Keratinocyte (primary cell): ENCODE data around the gene GRIA4. TPM values are rescaled to one million over a fixed set of nuclear protein-coding genes. Genes with fewer than 3 reads are reported as not detected.

Experiments
- DNase-seq: peaks from one replicate; pipeline ENCODE4 v3.0.0-alpha.2; 2011; ENCODE audit warnings: low read depth, missing footprints, low spot score
- FAIRE-seq: peaks from 2 replicates; lab custom pipeline; 2011; peaks lifted over from hg19 to GRCh38; lab: Jason Lieb, UNC
- H2AFZ ChIP-seq: 2 replicates; pipeline ENCODE4 v1.6.0; 2012; ENCODE audit warnings: low read length, control low read depth, inconsistent platforms; ENCODE audit not compliant: control insufficient read depth
- H3K27ac ChIP-seq: 2 replicates; pipeline ENCODE4 v1.5.1; 2011; ENCODE audit warnings: low read length; ENCODE audit not compliant: control insufficient read depth, insufficient read depth
- H3K27me3 ChIP-seq: 3 replicates; pipeline ENCODE4 v1.6.0; 2011; ENCODE audit warnings: low read length; ENCODE audit not compliant: control insufficient read depth, insufficient read depth; ENCODE audit errors: extremely low read depth
- H3K36me3 ChIP-seq, 2 experiments: 2 replicates in 1 of 2; 3 replicates in 1 of 2; pipeline ENCODE4 v1.5.1; 2011; ENCODE audit warnings: low read length in 2 of 2, mild to moderate bottlenecking in 1 of 2; ENCODE audit not compliant: control insufficient read depth in 2 of 2, insufficient read depth in 2 of 2; ENCODE audit errors: extremely low read depth in 1 of 2
- H3K4me1 ChIP-seq: 3 replicates; pipeline ENCODE4 v1.5.1; 2011; ENCODE audit warnings: low read length; ENCODE audit not compliant: control insufficient read depth, insufficient read depth; ENCODE audit errors: extremely low read depth
- H3K4me2 ChIP-seq: 3 replicates; pipeline ENCODE4 v1.6.0; 2011; ENCODE audit warnings: low read depth, low read length; ENCODE audit not compliant: control insufficient read depth, insufficient read depth; ENCODE audit errors: extremely low read depth
- H3K4me3 ChIP-seq, 3 experiments: fragments of 200-600 bp in 1 of 3; sonication (generic) in 1 of 3; 2 replicates in 2 of 3; 3 replicates in 1 of 3; pipeline ENCODE4 v1.5.1; 2011 to 2016; ENCODE audit warnings: low read length in 3 of 3, mild to moderate bottlenecking in 3 of 3, control low read depth in 2 of 3, inconsistent platforms in 1 of 3, low read depth in 1 of 3, mixed read lengths in 1 of 3, mixed run types in 1 of 3, moderate library complexity in 1 of 3; ENCODE audit not compliant: control insufficient read depth in 2 of 3, insufficient read depth in 2 of 3; ENCODE audit errors: extremely low read depth in 1 of 3
- H3K79me2 ChIP-seq: 2 replicates; pipeline ENCODE4 v1.6.0; 2012; ENCODE audit warnings: low read length; ENCODE audit not compliant: control insufficient read depth, insufficient read depth
- H3K9ac ChIP-seq: 3 replicates; pipeline ENCODE4 v1.6.0; 2011; ENCODE audit warnings: low read length; ENCODE audit not compliant: control insufficient read depth, insufficient read depth; ENCODE audit errors: extremely low read depth
- H3K9me1 ChIP-seq: 3 replicates; pipeline ENCODE4 v1.6.0; 2011; ENCODE audit warnings: low read length; ENCODE audit not compliant: control insufficient read depth, insufficient read depth; ENCODE audit errors: extremely low read depth
- H3K9me3 ChIP-seq: 2 replicates; pipeline ENCODE4 v1.5.1; 2012; ENCODE audit warnings: low read depth, low read length; ENCODE audit not compliant: control insufficient read depth
- H4K20me1 ChIP-seq: 3 replicates; pipeline ENCODE4 v1.6.0; 2011; ENCODE audit warnings: low read length; ENCODE audit not compliant: control insufficient read depth, insufficient read depth; ENCODE audit errors: extremely low read depth
- CTCF ChIP-seq, 3 experiments: IDR thresholded peaks in 1 of 3; conservative IDR thresholded peaks in 1 of 3; optimal IDR thresholded peaks in 1 of 3; 2 replicates in 2 of 3; 3 replicates in 1 of 3; pipeline versions ENCODE3 to v1.5.1; 2011; ENCODE audit warnings: low read length in 3 of 3, mild to moderate bottlenecking in 3 of 3, moderate library complexity in 2 of 3, control low read depth in 1 of 3, inconsistent platforms in 1 of 3; ENCODE audit not compliant: insufficient read depth in 2 of 3; ENCODE audit errors: extremely low read depth in 1 of 3
- EZH2 ChIP-seq: IDR thresholded peaks from one replicate; pipeline ENCODE4 v1.6.1; 2012; ENCODE audit warnings: inconsistent platforms, mild to moderate bottlenecking, low read length, moderate library complexity
- dilution Hi-C: fragments of 300-500 bp; cut with MboI; formaldehyde crosslinking; loops from one replicate; pipeline ENCODE4 v1.7.0; 2020; ENCODE audit warnings: low sequenced_read_pairs; ENCODE audit not compliant: extremely low pct_ligation_motif_present
- polyA plus RNA-seq, 5 experiments: library from polyadenylated mRNA; depleted of rRNA in 3 of 5; stranded (reverse) in 3 of 5; stranded (forward) in 1 of 5; unstranded in 1 of 5; fragments of >200 nt; gene quantifications; 1 replicate in 1 of 5; 2 replicates in 3 of 5; 3 replicates in 1 of 5; pipeline versions ENCODE4 v1.2.1 to v1.2.3, GENCODE V29; 2011 to 2012; ENCODE audit warnings: missing spikeins in 2 of 5, low read depth in 1 of 5, low replicate concordance in 1 of 5

The GRIA4 gene
- polyA plus RNA-seq, 1 donor (not counting 4 experiments of a cell fraction or from before 2014, with no cell fraction given) = not detected

GRCh38 chr11:105713696-105714095, 103.8 kb downstream of the GRIA4 start:
- Histone ChIP-seq H3K36me3 (no peaks in the 10 kb centered on the region), H3K4me3 (no peak overlapping the region), H3K27ac (no peak overlapping the region), H2AFZ (no peak overlapping the region), H3K27me3 (no peaks in the 10 kb centered on the region), H3K9me1 (no peaks in the 10 kb centered on the region), H3K4me1 (no peaks in the 10 kb centered on the region), H4K20me1 (no peaks in the 10 kb centered on the region), H3K4me2 (no peak overlapping the region), H3K9ac (no peak overlapping the region), H3K9me3 (no peaks in the 10 kb centered on the region), H3K79me2 (no peaks in the 10 kb centered on the region)
- FAIRE-seq (no peak), DNase-seq (no peak)
- TF ChIP-seq EZH2 (no peak), CTCF (optimal IDR thresholded peaks at IDR 0.05 in 1 of 3, IDR thresholded peaks at IDR 0.05 in 1 of 3, conservative IDR thresholded peaks at IDR 0.05 in 1 of 3; ENCODE audit: extremely low read depth in 1 of 3, insufficient read depth in 2 of 3, low read length in 3 of 3) (no peak)
- dilution Hi-C loops = no loop called here

GRCh38 chr11:105718641-105719040, 108.8 kb downstream of the GRIA4 start:
- no peaks in the 10 kb centered on the region for H4K20me1 ChIP-seq
- no peaks in the 10 kb centered on the region for H3K36me3 ChIP-seq
- no peak overlapping the region for H3K4me2 ChIP-seq
- H3K4me3 ChIP-seq = no peak overlapping the region
- no peaks in the 10 kb centered on the region for H3K27me3 ChIP-seq
- no peaks in the 10 kb centered on the region for H3K9me3 ChIP-seq
- H2AFZ ChIP-seq = no peak overlapping the region
- no peak overlapping the region for H3K9ac ChIP-seq
- no peak for TF ChIP-seq EZH2
- no peaks in the 10 kb centered on the region for H3K9me1 ChIP-seq
- DNase-seq (no peak), FAIRE-seq (no peak)
- H3K79me2 ChIP-seq = no peaks in the 10 kb centered on the region
- H3K4me1 ChIP-seq = no peaks in the 10 kb centered on the region
- H3K27ac ChIP-seq = no peak overlapping the region
- dilution Hi-C loops = no loop called here
